Gastrocnemius medialis (tissue), 4 donors: ENCODE data around the gene MIER2.

Source experiments
- POLR2A ChIP-seq, 2 donors: fragments of 450-650 bp; IDR thresholded peaks; one replicate each; pipeline ENCODE4 v1.6.1; 2017; ENCODE audit warnings: antibody characterized with exemption in 2 of 2, mild to moderate bottlenecking in 2 of 2, moderate library complexity in 2 of 2
- TF ChIP-seq, protein P1 (sequence below), 5 experiments: fragments of 450-650 bp in 3 of 5; fragments of 200-600 bp in 2 of 5; sonication (generic) in 2 of 5; IDR thresholded peaks in 4 of 5; conservative IDR thresholded peaks in 1 of 5; 1 replicate in 4 of 5; 2 replicates in 1 of 5; pipeline ENCODE4 v1.5.1; 2016 to 2019; ENCODE audit warnings: antibody characterized with exemption in 5 of 5, mild to moderate bottlenecking in 3 of 5, moderate library complexity in 3 of 5

DNA sequence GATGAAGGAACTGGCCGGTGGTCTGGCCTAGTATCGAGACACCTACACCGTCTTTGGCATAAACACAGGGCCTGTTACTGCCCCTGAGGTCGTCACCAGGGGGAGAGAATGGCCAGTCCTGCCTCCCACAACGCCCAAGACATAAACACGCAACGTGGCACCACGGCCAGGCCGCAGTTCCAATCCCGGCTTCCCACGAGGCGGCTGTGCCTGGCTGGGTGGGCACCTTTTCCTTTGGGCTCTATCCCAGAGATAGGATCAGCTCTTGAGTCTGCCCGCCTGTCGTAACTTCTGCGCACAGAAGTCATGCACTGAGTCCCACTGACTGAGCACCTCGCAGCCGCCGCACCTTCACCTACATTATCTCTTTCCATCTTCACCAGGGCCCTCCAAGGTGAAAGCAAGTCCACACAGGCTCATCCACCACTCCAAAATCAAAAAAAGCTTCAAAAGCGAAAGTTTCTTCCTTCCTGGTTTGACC lies 1.1 kb downstream of the MIER2 start:
- TF ChIP-seq, protein P1, sequence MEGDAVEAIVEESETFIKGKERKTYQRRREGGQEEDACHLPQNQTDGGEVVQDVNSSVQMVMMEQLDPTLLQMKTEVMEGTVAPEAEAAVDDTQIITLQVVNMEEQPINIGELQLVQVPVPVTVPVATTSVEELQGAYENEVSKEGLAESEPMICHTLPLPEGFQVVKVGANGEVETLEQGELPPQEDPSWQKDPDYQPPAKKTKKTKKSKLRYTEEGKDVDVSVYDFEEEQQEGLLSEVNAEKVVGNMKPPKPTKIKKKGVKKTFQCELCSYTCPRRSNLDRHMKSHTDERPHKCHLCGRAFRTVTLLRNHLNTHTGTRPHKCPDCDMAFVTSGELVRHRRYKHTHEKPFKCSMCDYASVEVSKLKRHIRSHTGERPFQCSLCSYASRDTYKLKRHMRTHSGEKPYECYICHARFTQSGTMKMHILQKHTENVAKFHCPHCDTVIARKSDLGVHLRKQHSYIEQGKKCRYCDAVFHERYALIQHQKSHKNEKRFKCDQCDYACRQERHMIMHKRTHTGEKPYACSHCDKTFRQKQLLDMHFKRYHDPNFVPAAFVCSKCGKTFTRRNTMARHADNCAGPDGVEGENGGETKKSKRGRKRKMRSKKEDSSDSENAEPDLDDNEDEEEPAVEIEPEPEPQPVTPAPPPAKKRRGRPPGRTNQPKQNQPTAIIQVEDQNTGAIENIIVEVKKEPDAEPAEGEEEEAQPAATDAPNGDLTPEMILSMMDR (IDR thresholded peaks at IDR 0.05 in 4 of 5, conservative IDR thresholded peaks at IDR 0.05 in 1 of 5), result no peak
- TF ChIP-seq POLR2A (IDR thresholded peaks at IDR 0.05), result no peak
